LNCaP clone FGC (cell line): ENCODE results near the gene SRPK3.
"Not testable (repeated sequence)": the region's sequence is repeated elsewhere in the genome, so short reads cannot be mapped to it uniquely, and the experiment has no call there.

Experiments
- DNase-seq: peaks from one replicate; pipeline ENCODE4 v3.0.0-alpha.2; 2011; ENCODE audit warnings: low read depth
- H3K4me3 ChIP-seq: 2 replicates; pipeline ENCODE4 v1.5.1; 2011; ENCODE audit warnings: mild to moderate bottlenecking, low read depth, low read length, control low read depth
- TF ChIP-seq, protein P1 (sequence below): IDR thresholded peaks from 2 replicates; pipeline ENCODE4 v1.5.1; 2012; ENCODE audit warnings: mild to moderate bottlenecking; ENCODE audit not compliant: control insufficient read depth, insufficient read depth; ENCODE audit errors: extremely low read depth

SRPK3 gene

DNA sequence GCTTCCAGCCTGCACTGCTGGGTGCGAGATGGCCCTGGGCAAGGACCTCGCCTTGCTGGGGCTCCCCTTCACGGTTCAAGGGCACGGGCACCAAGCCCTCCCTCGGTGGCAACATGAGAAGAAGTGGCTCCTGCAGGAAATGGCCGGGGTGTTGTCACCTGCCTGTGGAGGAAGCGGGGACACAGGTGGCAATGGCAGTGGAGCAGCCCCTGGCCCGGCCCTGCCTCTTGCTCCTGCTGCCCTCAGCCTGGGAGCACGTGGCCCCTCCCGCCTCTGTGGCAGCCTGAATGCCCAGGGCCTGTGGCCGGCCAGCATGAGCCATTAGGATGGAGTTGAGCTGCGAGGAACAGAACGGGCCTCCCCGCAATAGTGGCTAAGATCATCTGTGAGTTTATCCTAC, 39.4 kb upstream of the SRPK3 start:
- TF ChIP-seq, protein P1, sequence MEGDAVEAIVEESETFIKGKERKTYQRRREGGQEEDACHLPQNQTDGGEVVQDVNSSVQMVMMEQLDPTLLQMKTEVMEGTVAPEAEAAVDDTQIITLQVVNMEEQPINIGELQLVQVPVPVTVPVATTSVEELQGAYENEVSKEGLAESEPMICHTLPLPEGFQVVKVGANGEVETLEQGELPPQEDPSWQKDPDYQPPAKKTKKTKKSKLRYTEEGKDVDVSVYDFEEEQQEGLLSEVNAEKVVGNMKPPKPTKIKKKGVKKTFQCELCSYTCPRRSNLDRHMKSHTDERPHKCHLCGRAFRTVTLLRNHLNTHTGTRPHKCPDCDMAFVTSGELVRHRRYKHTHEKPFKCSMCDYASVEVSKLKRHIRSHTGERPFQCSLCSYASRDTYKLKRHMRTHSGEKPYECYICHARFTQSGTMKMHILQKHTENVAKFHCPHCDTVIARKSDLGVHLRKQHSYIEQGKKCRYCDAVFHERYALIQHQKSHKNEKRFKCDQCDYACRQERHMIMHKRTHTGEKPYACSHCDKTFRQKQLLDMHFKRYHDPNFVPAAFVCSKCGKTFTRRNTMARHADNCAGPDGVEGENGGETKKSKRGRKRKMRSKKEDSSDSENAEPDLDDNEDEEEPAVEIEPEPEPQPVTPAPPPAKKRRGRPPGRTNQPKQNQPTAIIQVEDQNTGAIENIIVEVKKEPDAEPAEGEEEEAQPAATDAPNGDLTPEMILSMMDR: no peak
- DNase-seq: no peak
- H3K4me3 ChIP-seq: no peak overlapping the region

DNA sequence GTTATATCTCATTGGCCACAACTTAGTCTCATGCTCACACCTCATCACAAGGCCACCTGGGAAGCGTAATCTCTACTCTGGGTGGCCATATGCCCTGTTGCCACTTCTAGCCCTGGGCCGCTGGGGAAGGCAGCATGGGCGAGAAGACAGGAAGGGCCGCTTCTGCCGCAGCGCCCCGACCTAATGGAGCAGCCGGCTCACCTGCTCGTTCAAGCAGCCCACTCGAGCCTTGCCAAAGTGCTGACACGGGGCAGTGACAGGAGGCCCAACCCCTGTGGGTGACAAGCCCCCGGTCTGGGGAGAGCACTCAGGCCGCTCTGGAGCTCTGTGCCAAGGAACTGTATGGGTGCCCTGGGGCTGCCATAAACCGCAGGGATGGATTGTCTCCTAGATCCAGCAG, 38.7 kb upstream of the SRPK3 start:
- H3K4me3 ChIP-seq, DNase-seq: not testable (repeated sequence)

- DNase-seq, H3K4me3 ChIP-seq: not testable (repeated sequence)
These were observed 37.9 kb upstream of the SRPK3 start for GRCh38 chrX:153742796-153743467.

DNA sequence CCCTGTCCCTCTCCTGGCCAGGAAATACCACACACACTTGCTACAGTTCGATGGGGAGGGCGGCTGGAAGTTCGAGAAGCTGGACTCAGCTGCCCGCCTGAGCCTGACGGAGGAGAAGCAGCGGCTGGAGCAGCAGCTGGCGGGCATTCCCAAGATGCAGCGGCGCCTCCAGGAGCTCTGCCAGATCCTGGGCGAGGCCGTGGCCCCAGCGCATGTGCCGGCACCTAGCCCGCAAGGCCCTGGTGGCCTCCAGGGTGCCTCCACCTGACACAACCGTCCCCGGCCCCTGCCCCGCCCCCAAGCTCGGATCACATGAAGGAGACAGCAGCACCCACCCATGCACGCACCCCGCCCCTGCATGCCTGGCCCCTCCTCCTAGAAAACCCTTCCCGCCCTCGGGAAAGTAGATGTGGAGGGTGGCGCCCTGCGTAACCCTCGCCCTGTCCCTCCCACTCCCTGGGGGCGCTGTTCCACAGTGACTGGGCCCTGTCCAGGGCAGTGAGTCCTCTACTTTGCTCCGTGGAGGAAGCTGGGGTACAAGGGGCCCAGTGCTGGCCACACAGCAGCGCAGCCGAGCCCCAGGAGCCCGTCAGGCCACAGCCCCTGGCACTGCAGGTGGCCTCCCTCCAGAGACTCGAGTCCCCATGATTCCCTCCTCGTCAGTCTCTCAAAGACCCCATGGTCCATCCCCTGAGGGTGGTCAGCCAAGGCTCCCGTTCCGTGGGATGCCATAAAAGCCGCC, 37.2 kb upstream of the SRPK3 start:
- H3K4me3 ChIP-seq, DNase-seq: not testable (repeated sequence)

DNA sequence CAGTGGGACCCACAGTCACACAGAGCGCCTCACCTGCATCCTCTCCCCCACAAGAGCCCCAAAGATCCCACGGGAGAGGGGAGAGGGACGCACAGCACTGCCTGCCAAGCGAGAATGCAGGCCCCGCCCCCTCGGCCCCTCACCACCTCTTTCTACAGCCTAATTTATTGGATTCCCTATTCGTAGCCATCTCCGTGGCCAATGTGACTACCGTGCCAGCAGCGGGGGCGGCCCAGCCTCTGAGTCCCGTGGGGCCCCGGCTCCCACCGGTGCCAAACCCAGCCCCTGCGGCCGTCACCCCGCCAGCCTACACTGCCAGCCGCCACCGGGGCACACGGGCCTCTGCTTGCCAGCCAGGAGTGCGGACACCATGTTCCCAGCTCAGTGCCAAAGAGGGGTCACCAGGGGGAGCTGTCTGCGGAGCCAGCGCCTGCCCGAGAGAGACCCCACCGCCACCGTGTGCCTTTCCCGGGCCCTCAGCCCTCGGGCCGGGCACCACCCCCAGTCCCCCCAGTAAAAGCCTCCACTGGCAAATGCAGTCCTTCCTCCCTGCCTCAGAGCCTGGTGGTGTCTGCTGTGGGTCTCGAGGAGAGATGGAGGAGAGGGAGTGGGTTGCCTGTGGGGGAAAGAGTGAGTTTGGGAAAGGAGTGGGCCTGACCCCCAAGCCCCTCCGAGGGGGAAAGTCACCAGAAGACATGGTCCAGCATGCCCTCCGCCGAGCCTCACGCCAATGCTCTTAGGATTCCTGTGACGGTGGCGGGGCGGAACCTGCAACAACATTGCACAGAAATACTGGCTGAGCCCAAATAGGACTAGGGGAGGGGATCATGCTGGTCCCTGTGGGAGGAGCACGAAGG, 36.4 kb upstream of the SRPK3 start:
- TF ChIP-seq, protein P1: no peak
- DNase-seq: no peak
- no peak overlapping the region for H3K4me3 ChIP-seq

GRCh38 chrX:153745067-153745433, 35.8 kb upstream of the SRPK3 start:
- H3K4me3 ChIP-seq, DNase-seq: not testable (repeated sequence)

GRCh38 chrX:153746359-153746758, 34.5 kb upstream of the SRPK3 start:
- TF ChIP-seq, protein P1: no peak
- no peak for DNase-seq
- no peak overlapping the region for H3K4me3 ChIP-seq

GRCh38 chrX:153746991-153747390, 33.9 kb upstream of the SRPK3 start:
- not testable (repeated sequence) for H3K4me3 ChIP-seq, DNase-seq

DNA sequence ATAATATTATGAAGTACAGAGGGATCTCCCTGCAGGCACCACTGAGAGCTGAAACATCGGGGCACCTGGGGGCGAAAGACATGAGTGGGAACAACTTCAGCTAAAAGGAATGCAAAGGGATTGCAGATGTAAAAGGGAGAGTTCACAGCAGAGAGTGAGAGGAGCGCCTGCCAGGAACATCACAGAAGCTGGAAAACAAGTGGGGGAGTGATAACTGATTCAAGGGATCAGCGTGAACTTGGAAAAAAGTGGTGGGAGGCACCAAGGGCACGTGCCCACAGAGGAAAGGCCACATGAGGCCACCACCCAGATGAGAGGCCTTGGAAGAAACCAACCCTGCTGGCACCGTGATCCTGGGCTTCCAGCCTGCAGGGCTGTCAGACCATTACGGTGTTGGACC, 31.8 kb upstream of the SRPK3 start:
- H3K4me3 ChIP-seq, DNase-seq: not testable (repeated sequence)

DNA sequence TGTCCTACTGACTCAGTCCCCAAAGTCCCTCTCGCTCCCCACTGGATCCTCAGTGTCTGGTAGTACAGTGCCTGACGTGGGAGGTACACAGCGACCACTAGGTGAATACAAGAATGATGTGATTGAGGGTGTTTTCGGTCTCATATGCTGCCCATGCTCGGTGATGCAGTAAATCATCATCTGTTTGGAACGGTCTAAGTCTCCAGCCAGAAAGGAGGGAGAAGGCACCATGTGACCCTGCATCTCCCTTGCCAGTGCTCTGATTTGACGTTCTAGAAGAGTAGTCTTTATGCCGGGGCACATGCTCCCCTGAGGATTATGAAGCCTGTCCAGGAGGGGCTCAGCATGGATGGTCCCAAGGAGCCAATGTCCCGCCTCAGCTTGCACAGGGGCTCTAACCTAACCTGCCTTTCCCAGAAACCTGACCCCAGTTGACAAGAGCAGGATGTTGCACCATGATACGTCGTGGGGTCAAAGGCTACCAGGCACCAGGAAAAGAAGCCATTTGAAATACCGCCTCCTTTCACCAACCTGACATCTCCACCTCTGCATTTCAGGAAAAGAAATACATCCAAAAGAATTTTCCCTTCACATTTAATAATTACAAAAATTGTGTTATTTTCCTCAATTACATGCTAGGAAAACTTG, 30.6 kb upstream of the SRPK3 start:
- TF ChIP-seq, protein P1: no peak
- no peak overlapping the region for H3K4me3 ChIP-seq

More for the DNA sequence above, 30.6 kb upstream of the SRPK3 start:
- DNase-seq: no peak
